Measurements from ENCODE around the gene ZNF175. TPM values are rescaled to one million over a fixed set of nuclear protein-coding genes. Genes with fewer than 3 reads are reported as not detected.
A peak's percentile ranks its signal among the peaks of the same experiment; 100 is the strongest.

The ZNF175 gene
- total and polyA plus RNA-seq, 9 of the 15 experiments (the other 6 are each of a cell fraction or from before 2014, with no cell fraction given), result 3.7 to 37.9 (median 14.0) TPM

GRCh38 chr19:51541458-51542357, 29.4 kb upstream of the ZNF175 start (continued):
- no peak for TF ChIP-seq YY1 (IDR thresholded peaks at IDR 0.05; ENCODE audit: borderline replicate concordance in 1 of 3, control insufficient read depth in 1 of 3, extremely low read depth in 1 of 3, insufficient read depth in 3 of 3, insufficient read length in 1 of 3, insufficient replicate concordance in 2 of 3, low read depth in 1 of 3, low read length in 2 of 3)
- peak; percentile 68 for TF ChIP-seq ZNF239 (CRISPR knock-in tag; IDR thresholded peaks at IDR 0.05)
- TF ChIP-seq USF1 (CRISPR knock-in tag; IDR thresholded peaks at IDR 0.05), result 0 out of 2 replicates have a peak, but pooled peaks have one; percentile 12
- no peak for TF ChIP-seq BRCA1 (IDR thresholded peaks at IDR 0.05)
- no peak for TF ChIP-seq BRCA1 (CRISPR knock-in tag; IDR thresholded peaks at IDR 0.05)
- no peak for TF ChIP-seq NCOA6 (IDR thresholded peaks at IDR 0.05)
- TF ChIP-seq ZNF79 (CRISPR knock-in tag; IDR thresholded peaks at IDR 0.05; ENCODE audit: low read depth), result no peak
- TF ChIP-seq HLTF (IDR thresholded peaks at IDR 0.05), result no peak
- no peak for TF ChIP-seq CC2D1A (IDR thresholded peaks at IDR 0.05)
- TF ChIP-seq HSF4 (CRISPR knock-in tag; IDR thresholded peaks at IDR 0.05; ENCODE audit: borderline replicate concordance), result no peak
- TF ChIP-seq REST (IDR thresholded peaks at IDR 0.05; ENCODE audit: borderline replicate concordance), result no peak
- TF ChIP-seq REST (CRISPR knock-in tag; IDR thresholded peaks at IDR 0.05; ENCODE audit: low read depth), result peak; percentile 32; the same call in 1 of the 2 replicates
- TF ChIP-seq MAFF (IDR thresholded peaks at IDR 0.05; ENCODE audit: low read length), result no peak
- no peak for TF ChIP-seq RBM34 (IDR thresholded peaks at IDR 0.05; ENCODE audit: borderline replicate concordance, insufficient read depth, low read length)

All from K562 (cell line).